ENCODE data around the gene DIAPH2. TPM values are rescaled to one million over a fixed set of nuclear protein-coding genes. Genes with fewer than 3 reads are reported as not detected.

Gene DIAPH2
- total and polyA plus RNA-seq, 2 experiments from 2014 or later = 16.2 to 56.6 TPM

- TF ChIP-seq CTCF (conservative IDR thresholded peaks at IDR 0.05; ENCODE audit: low read depth in 2 of 2) (no peak), CREB1 (CRISPR knock-in tag; IDR thresholded peaks at IDR 0.05; ENCODE audit: low read depth) (no peak), STAT1 (IDR thresholded peaks at IDR 0.05; ENCODE audit: unreplicated experiment) (no peak), ZNF331 (CRISPR knock-in tag; IDR thresholded peaks at IDR 0.05; ENCODE audit: low read depth) (no peak), EZH2phosphoT487 (IDR thresholded peaks at IDR 0.05; ENCODE audit: unreplicated experiment) (no peak), JUNB (IDR thresholded peaks at IDR 0.05; ENCODE audit: unreplicated experiment) (no peak), EZH2 (IDR thresholded peaks at IDR 0.05; ENCODE audit: low read depth, unreplicated experiment) (no peak), REST (IDR thresholded peaks at IDR 0.05; ENCODE audit: unreplicated experiment) (no peak), ZNF114 (CRISPR knock-in tag; IDR thresholded peaks at IDR 0.05) (no peak), POLR2AphosphoS5 (IDR thresholded peaks at IDR 0.05; ENCODE audit: low read depth) (no peak), NANOG (IDR thresholded peaks at IDR 0.05; ENCODE audit: borderline replicate concordance) (no peak)
- TF ChIP-seq, protein P1, sequence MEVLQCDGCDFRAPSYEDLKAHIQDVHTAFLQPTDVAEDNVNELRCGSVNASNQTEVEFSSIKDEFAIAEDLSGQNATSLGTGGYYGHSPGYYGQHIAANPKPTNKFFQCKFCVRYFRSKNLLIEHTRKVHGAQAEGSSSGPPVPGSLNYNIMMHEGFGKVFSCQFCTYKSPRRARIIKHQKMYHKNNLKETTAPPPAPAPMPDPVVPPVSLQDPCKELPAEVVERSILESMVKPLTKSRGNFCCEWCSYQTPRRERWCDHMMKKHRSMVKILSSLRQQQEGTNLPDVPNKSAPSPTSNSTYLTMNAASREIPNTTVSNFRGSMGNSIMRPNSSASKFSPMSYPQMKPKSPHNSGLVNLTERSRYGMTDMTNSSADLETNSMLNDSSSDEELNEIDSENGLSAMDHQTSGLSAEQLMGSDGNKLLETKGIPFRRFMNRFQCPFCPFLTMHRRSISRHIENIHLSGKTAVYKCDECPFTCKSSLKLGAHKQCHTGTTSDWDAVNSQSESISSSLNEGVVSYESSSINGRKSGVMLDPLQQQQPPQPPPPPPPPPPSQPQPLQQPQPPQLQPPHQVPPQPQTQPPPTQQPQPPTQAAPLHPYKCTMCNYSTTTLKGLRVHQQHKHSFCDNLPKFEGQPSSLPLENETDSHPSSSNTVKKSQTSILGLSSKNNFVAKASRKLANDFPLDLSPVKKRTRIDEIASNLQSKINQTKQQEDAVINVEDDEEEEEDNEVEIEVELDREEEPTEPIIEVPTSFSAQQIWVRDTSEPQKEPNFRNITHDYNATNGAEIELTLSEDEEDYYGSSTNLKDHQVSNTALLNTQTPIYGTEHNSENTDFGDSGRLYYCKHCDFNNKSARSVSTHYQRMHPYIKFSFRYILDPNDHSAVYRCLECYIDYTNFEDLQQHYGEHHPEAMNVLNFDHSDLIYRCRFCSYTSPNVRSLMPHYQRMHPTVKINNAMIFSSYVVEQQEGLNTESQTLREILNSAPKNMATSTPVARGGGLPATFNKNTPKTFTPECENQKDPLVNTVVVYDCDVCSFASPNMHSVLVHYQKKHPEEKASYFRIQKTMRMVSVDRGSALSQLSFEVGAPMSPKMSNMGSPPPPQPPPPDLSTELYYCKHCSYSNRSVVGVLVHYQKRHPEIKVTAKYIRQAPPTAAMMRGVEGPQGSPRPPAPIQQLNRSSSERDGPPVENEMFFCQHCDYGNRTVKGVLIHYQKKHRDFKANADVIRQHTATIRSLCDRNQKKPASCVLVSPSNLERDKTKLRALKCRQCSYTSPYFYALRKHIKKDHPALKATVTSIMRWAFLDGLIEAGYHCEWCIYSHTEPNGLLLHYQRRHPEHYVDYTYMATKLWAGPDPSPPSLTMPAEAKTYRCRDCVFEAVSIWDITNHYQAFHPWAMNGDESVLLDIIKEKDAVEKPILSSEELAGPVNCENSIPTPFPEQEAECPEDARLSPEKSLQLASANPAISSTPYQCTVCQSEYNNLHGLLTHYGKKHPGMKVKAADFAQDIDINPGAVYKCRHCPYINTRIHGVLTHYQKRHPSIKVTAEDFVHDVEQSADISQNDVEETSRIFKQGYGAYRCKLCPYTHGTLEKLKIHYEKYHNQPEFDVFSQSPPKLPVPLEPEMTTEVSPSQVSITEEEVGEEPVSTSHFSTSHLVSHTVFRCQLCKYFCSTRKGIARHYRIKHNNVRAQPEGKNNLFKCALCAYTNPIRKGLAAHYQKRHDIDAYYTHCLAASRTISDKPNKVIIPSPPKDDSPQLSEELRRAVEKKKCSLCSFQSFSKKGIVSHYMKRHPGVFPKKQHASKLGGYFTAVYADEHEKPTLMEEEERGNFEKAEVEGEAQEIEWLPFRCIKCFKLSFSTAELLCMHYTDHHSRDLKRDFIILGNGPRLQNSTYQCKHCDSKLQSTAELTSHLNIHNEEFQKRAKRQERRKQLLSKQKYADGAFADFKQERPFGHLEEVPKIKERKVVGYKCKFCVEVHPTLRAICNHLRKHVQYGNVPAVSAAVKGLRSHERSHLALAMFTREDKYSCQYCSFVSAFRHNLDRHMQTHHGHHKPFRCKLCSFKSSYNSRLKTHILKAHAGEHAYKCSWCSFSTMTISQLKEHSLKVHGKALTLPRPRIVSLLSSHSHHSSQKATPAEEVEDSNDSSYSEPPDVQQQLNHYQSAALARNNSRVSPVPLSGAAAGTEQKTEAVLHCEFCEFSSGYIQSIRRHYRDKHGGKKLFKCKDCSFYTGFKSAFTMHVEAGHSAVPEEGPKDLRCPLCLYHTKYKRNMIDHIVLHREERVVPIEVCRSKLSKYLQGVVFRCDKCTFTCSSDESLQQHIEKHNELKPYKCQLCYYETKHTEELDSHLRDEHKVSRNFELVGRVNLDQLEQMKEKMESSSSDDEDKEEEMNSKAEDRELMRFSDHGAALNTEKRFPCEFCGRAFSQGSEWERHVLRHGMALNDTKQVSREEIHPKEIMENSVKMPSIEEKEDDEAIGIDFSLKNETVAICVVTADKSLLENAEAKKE (CRISPR knock-in tag; IDR thresholded peaks at IDR 0.05) = no peak
- TF ChIP-seq, protein P2, sequence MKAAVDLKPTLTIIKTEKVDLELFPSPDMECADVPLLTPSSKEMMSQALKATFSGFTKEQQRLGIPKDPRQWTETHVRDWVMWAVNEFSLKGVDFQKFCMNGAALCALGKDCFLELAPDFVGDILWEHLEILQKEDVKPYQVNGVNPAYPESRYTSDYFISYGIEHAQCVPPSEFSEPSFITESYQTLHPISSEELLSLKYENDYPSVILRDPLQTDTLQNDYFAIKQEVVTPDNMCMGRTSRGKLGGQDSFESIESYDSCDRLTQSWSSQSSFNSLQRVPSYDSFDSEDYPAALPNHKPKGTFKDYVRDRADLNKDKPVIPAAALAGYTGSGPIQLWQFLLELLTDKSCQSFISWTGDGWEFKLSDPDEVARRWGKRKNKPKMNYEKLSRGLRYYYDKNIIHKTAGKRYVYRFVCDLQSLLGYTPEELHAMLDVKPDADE (IDR thresholded peaks at IDR 0.05) = no peak
- Histone ChIP-seq H3K4me3 (no peak overlapping the region), H3K36me3 (ENCODE audit: insufficient read depth) (no peaks in the 10 kb centered on the region), H3K27me3 (ENCODE audit: insufficient read depth) (no peaks in the 10 kb centered on the region), H3K4me1 (ENCODE audit: insufficient read depth) (peaks cover 35% of the 10 kb centered on the region), H3K4me2 (no peak overlapping the region), H3K9me2 (ENCODE audit: insufficient read depth) (no peaks in the 10 kb centered on the region), H3K79me2 (replicated peaks; ENCODE audit: insufficient read depth) (peaks cover 12% of the 10 kb centered on the region), H3K27ac (ENCODE audit: low read depth) (no peak overlapping the region), H2AFZ (no peak overlapping the region), H4K20me1 (replicated peaks; ENCODE audit: insufficient read depth) (no peaks in the 10 kb centered on the region), H3F3A (replicated peaks; ENCODE audit: low read depth) (no peaks in the 10 kb centered on the region)
- ATAC-seq (no peak), DNase-seq (ENCODE audit: low spot score) (no peak)
- no peak overlapping the region for H3K27ac Mint-ChIP-seq
- H3K9me3 Mint-ChIP-seq = no peaks in the 10 kb centered on the region
- H3K36me3 Mint-ChIP-seq (ENCODE audit: low read depth) = no peaks in the 10 kb centered on the region
- H3K27me3 Mint-ChIP-seq (ENCODE audit: insufficient read depth, low read depth, poor library complexity) = no peaks in the 10 kb centered on the region
- H3K4me1 Mint-ChIP-seq = peaks cover 23% of the 10 kb centered on the region
- no peak overlapping the region for H3K4me3 Mint-ChIP-seq
Observed at GRCh38 chrX:96692454-96692853, 7.8 kb downstream of the DIAPH2 start.

Measured in GM23338 (cell line).